Stimulated activated CD8-positive, alpha-beta memory T cell treated with anti-CD3 and anti-CD28 coated beads, Interleukin-4, amount 100 ng/mL, for 4 hours (primary cell): ENCODE data around the gene MTOR.
A peak's percentile ranks its signal among the peaks of the same experiment; 100 is the strongest.
"Not testable (repeated sequence)": the region's sequence is repeated elsewhere in the genome, so short reads cannot be mapped to it uniquely, and the experiment has no call there.

ENCODE experiments used
- DNase-seq, 2 donors: peaks; one replicate each; pipeline ENCODE4 v3.0.0-alpha.2; 2020; ENCODE audit warnings: low read depth in 2 of 2, low spot score in 1 of 2

Gene MTOR

DNA sequence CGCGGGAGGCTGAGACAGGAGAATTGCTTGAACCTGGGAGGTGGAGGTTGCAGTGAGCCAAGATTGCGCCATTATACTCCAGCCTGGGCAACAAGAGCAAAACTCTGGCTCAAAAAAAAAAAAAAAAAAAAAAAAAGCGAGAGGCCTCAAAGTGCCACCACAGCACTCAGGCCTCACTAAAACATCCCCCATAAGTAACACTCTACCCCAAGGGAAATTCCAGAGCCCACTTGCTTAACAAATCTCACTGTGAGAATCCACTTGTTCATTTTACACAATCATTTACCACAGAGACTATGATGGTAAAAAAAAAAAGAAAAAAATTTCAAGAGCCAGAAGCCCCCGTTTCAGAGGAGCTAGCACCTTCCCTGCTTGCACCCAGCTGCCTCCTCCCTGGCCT is 136.4 kb downstream of the MTOR start:
- no peak for DNase-seq

DNA sequence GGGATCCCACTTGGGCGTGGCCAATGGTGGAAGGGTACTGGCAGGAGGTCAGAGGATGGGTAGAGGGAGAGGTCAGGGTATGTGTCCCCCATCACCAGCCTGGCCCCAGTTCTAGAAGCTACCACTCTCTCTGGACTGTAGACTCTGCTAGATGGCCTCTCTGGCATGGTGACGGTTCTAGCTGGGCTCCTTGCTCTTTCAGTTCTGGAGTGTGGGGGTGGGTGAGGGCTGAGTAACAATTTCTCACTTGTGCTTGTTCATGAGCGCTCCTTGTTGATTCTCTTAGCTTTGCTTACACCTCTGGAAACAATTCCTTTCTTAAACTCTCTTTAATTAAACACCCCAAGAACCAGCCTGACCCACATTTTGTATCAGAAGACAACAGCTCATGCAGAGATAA is 137.4 kb downstream of the MTOR start:
- no peak for DNase-seq

DNA sequence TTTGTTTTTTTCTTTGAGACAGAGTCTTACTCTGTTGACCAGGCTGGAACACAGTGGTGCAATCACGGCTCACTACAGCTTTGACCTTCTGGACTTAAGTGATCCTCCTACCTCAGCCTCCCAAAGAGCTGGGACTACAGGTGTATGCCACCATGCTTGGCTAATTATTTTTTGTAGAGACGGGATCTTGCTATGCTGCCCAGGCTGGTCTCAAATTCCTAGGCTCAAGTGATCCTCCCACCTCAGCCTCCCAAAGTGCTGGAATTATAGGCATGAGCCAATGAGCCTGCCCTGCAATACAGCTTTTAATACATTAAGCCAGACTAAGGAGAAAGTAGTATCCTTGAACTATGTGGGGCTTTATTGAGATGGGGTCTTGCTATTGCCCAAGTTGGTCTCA is 146.0 kb downstream of the MTOR start:
- no peak for DNase-seq

DNA sequence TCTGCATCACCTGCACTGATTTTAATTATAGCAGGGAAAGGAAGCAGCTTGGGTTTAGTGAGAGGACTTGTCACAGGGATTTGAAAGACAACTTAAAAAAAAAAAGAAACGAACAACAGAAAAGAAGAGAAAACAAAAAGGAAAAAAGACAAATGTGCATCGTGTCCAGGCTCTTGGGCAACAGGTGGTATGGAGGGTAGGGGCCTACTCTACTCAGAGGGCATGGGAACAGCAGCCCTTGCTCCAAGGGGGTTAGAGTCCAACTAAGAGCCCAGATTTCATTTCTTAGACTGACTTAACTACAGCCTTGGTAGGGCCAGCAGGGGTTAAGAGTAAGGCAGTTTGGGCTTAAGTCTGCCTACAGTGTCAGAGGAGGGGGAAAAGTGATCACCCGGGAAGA is 147.4 kb downstream of the MTOR start:
- DNase-seq = no peak

DNA sequence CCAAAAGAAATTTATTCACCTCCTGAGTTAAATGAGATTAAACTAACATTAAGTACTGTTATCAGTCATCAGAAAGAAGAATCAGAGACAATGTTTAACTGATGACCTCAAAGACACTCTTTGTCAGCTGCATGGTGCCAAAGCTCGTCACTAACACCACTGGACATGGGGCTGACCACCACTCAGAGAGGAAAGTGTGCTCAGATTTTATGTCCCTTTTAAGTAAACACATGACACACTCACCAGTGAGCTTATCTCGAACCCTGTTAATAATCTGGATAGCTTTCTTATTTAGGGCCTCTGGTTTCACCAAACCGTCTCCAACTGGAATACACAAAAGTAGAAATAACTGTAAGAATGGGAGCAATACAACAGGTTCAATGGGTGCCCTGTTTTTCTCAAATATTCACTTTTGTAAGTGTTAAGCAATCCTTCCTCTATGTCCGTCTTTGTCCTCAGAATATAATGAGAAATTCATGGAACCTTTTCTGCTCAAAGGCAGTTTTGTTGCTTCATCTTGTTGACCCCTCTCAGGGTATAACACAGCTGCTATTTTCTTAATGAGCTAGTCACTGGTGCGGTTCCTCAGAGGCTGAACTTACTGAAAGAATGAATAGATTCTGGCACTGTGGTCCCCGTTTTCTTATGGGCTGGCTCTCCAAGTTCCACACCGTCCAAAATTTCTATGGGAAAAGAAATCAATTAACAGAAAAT is 153.1 kb downstream of the MTOR start:
- no peak for DNase-seq

DNA sequence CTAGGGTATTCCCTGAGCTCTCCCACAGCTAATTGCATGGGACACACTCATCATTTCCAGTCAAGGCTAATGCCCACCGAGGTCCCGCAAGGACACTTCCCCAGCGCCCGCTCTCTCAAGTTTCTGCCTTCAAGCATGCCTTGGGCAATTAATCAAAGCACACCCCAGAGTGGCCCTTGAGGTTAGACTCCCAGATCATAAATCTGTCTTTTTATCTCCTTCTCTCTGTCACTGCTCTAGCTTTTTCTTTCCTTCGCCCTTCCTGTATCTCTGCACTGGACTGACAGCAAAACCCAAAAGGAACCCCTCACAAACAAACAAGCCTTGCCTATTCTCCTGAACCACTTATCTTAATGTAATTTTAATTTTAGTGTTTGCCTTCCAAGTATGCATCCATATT is 154.8 kb downstream of the MTOR start:
- DNase-seq = no peak

DNA sequence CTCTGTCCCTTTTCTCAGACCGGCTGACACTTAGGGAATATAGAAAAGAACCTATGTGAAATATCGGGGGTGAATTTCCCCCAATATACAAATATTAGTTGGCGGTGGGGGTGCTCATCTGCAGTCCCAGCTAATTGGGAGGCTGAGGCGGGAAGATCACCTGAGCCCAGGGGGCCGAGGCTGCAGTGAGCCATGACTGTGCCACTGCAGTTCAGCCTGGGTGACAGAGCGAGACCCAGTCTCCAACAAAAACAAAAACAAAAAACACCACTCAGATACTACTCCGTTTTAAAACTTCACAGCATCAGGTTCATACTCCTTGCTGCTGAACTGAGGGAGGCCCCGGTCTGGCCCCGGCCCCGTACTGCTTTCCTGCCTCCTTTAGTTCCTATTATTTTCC is 156.8 kb downstream of the MTOR start:
- DNase-seq = no peak

DNA sequence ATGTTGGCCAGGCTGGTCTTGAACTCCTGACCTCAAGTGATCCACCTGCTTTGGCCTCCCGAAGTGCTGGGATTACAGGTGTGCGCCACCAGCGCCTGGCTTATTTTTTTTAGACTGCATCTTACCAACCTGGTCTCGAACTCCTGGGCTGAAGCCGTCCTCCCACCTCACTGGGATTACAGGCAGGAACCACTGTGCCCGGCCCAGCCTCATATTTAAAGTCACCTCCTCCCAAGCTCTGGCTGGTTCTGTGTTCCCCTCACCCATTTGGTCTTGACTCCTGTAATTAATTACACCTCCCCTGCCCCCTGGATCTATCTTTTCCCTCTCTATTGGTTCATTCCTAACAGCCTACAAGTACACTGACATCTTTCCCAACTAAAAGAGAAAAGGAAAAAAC is 161.0 kb downstream of the MTOR start:
- no peak for DNase-seq

DNA sequence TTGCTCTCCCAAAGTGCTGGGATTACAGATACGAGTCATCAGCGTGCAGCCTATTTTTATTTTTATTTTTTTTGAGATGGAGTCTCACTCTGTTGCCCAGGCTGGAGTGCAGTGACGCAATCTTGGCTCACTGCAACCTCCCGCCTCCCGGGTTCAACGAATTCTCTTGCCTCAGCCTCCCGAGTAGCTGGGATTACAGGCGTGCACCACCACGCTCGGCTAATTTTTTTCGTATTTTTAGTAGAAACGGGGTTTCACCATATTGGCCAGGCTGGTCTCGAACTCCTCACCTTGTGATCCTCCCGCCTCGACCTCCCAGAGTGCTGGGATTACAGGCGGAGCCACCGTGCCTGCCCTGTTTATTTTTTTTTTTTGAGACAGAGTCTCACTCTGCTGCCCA is 161.5 kb downstream of the MTOR start:
- DNase-seq = not testable (repeated sequence)

DNA sequence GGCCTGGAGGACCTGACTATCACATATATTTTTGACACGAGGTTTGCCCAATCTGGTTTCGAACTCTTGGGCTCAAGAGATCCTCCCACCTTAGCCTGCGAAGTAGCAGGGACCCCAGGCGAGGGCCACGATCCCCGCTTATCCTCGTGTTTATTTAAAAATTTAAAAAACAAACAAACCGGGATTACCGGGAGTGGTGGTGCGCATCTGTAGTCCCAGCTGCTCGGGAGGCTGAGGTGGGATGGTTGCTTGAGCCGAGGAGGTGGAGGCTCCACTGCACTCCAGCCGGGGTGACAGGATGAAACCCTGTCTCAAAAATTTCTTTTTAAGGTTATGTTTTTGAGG is 162.2 kb downstream of the MTOR start:
- no peak for DNase-seq

DNA sequence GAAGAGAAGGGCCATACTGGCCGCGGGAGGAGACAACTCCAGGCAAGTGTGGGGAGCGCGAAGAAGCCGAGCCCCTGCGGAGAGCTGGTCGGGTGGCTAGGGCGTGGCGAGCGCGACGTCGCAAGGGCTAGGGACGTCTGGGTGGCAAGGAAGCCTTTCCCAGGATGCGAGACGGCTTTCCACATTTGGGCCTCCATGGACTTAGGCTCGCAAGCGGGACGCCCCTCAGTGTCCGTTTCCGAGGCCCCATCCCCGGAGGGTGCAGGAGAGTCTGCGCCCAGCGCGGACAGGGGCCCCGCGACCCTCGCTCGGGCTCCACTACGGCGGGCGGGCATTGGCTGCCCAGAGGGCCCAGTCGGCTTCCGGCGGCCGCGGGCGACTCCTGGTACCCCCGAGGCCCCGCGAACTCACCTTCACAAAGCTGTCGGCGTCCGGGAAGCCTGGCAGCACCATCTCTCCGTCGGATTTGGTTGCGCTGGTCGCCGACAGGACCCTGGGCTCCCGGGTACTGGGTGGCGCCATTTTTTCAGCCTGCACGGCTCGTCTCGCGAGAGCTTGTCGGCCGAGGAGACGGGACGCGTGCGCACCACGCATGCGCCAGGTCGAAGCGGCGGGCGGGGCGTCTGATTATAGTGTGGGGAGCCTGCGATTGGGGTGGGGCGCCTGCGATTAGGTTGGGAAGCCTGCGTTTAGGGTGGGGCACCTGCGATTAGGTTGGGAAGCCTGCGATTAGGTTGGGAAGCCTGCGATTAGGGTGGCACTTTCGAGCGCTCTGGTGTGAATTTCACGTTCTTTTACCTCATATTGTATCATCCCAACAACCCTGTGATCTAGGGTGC is 162.8 kb downstream of the MTOR start, which contains the start of gene EXOSC10:
Gene EXOSC10 (minus strand): TSS at position 560 of the 839 bp plus-strand sequence. CDS start 38 bp downstream, at position 522.
- peak; percentile 85 to 89 for DNase-seq

DNA sequence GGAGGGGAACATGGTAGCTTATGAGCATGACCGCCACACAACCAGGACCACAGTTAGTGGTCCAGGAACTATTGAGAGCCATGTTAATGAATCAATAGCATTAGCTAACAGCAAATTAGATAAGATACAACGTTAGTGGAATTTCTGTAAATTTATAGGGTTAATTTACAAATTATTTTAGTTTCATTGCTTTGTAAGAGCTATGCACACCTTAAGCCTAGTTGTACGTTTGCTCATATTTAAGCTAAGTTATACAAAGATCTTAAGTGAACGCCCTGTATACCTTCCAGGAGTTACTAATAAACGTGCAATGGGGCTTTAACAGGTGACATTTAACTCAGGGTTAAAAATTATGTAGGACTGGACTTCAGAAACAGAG is 163.4 kb downstream of the MTOR start:
- no peak for DNase-seq

DNA sequence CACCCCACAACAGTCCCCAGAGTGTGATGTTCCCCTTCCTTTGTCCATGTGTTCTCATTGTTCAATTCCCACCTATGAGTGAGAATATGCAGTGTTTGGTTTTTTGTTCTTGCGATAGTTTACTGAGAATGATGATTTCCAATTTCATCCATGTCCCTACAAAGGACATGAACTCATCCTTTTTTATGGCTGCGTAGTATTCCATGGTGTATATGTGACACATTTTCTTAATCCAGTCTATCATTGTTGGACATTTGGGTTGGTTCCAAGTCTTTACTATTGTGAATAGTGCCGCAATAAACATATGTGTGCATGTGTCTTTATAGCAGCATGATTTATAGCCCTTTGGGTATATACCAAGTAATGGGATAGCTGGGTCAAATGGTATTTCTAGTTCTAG is 178.6 kb downstream of the MTOR start:
- DNase-seq = not testable (repeated sequence)

DNA sequence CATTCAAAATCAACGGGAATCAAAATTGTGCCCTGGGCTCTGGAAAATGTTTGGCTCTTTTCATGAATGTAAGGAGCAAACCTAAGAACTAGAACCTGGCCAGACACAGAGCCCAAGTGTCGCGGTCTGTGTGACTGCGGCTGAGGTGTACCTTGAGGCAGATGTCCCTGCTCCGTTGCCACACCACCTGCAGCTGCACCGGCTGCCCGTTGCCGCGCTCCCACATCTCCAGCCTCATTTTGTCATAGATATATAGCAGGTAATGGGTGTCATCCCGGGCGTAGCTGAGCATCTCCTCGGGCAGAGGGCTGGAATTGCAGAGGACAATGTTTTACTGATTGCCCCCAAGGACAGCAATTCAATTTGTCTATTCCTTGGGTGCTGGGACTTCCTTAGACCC is 181.4 kb downstream of the MTOR start:
- DNase-seq = no peak

DNA sequence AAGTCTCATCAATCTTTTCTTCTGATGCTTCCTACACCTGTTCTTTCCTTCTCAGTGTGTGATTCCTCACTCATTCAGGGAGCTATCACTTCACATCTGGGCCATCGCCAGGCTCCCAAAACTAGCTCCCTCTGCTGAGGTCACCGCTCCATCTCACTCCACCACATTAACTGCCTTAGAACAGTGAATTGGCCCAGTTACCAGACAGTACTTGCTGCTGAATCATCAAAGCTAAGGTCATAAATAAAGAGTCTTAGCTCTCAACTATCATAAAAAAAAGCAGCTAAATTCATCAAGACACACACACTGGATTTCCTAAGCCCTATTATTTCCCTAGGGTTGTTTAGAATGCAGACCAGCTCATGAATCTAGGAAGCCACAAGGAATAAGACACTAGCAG is 183.7 kb downstream of the MTOR start:
- DNase-seq = no peak

DNA sequence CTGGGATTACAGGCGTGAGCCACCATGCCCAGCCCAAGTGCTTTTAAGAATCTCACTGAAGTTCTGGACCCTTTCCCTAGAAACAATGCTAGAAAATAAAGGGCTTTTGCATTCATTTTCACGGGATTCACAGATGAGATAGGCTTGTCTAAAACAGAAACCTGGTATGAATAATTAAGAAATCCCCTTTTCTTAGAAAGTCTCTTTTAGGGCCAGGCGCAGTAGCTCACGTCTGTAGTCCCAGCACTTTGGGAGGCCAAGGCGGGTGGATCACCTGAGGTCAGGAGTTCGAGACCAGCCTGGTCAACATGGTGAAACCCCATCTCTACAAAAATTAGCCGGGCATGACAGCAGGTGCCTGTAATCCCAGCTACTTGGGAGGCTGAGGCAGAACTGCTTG is 189.0 kb downstream of the MTOR start:
- DNase-seq = not testable (repeated sequence)

DNA sequence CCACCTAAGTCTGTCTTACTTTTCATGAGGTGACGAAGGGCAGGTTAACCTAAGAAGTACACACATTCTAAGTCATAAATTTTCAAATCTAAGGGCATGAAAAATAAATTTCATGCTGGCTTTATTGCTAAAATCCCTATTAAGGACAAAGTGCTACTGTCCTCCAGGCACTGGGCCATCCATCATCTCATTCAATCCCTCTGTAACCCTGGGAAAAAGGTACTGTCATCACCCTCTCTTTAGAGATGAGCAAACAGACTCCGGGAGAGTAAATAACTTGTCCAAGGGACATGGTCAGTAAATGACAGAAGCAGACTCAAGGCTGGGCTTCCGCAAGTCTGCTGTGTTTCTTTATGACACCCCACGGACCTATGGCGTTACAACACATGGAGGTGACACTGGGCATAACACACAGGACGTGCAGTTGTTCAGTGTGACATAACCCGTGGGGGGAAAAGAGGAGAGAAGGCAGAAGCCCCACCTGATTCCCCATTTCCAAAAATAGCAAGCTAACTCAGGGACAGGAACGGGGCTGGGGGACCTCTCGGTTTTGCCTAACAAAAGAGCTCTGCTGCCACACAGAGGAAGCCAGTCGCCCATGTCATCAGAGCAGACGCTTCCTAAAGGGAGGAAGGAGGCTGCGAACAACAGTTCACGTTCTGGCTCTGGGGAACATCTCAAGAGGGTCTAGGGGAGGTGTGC is 190.0 kb downstream of the MTOR start:
- no peak for DNase-seq

DNA sequence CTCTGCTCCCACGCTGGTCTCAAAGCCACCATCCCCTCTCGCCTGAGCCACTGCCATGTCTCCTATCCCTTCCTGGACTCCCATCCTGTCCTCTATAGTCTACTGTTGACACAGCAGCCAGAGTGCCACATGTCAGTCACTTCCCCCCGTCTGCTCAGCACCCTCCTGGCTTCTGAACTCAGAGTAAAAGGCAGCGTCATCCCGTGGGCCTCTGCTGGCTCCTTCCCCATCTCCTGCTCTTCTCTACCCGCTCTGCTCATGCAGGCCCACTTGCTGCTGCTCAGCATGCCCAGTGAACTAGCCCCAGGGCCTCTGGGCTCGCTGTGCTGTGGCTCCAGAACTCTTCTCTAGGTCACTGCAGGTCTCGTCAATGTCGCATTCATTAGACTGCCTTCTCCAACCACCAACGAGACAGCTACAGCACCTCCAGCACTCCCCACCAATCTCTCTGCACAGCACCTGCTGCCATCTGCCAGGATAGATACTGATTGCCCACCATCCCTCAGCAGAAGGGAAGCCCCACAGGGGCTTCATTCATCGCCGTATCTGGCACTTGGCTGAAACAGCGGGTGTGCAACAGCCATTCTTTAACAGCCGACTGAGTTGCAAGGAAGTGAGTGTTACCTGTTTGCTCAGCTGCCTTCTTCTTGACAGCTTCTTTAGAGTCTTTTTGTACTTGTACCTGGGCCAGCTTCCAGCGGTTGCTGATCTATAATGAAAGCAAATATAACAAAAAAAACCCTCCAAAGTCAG is 190.7 kb downstream of the MTOR start:
- no peak for DNase-seq

DNA sequence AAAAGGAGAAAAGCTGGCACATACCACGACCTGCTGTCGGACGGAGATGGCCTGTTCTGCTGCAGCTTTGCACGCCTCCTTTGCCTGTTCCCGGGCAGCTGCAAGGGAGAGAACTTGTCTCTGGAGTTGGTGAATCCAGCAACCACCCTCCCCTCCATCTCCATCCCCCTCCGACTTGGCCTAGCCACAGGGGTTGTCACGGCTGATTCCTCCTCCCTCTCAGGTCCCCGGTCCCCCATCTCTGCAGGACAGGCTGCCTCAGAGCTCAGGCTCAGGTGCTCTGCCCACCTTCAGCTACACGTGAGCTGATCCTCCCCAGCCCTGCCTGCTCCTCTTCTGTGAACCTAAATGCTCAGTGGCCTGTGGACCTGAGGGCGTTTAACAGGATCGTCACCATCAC is 191.5 kb downstream of the MTOR start:
- no peak for DNase-seq

DNA sequence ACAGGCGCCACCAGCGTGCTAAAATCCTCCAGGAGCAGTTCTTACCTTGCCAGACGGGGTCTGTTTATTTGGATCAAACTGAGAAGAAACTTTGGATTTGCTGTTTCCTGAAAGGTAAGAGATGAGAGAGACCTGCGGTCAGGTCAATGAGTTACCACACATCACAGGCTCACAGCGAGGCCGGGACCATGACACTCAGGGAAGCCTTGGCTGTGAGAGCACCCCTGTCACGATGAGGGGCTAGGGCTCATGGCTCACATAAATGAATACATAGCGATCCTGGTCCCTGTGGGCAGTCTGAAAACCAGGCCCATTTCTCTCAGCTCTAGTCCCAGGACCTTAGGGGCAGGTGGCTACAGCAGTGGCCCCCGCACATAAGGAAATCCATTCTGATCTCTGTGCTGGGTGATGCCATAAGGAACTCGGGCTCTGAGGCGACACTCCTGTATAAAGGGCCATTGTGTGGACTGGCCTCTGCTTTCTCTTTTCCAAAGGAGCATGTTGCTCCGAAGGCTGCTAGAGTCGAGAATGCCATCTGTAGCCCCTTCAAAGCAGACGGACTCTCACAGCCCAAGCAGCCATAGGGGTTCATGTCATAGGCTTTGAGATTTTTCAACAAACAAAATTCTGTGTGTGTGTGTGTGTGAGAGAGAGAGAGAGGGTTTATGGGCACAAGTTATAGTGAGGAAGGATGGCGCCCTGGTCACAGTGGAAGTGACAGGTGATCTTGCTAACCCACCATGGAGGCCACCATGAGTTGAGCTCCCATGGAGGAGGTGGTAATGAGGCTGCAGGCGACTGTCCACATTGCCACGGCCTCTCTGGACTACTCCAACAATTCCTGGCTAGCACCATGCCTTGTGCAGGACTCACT is 193.5 kb downstream of the MTOR start:
- DNase-seq = no peak
